ENCODE data around the gene TRIM66. TPM values are rescaled to one million over a fixed set of nuclear protein-coding genes. Genes with fewer than 3 reads are reported as not detected.

TRIM66 gene
- total and polyA plus RNA-seq, 4 donors = 1.6 to 14.3 (median 2.5) TPM

- TF ChIP-seq ATF3 (IDR thresholded peaks at IDR 0.05) (no peak), FOXA2 (IDR thresholded peaks at IDR 0.05) (no peak), EGR1 (IDR thresholded peaks at IDR 0.05; ENCODE audit: low read depth in 2 of 2) (no peak)
Observed at GRCh38 chr11:8654503-8654902, 28.0 kb downstream of the TRIM66 start (continued).

- H3K36me3 ChIP-seq (ENCODE audit: control insufficient read depth in 4 of 4, insufficient read depth in 3 of 4, low read depth in 1 of 4, low read length in 3 of 4) = peaks cover 0 to 28% (median 22%) of the 10 kb centered on the region in 4 donors
- no peak for TF ChIP-seq NR2F2 (IDR thresholded peaks at IDR 0.05)
Observed at GRCh38 chr11:8652140-8652539, 30.3 kb downstream of the TRIM66 start.

GRCh38 chr11:8650401-8650990 is 32.0 kb downstream of the TRIM66 start:
- H3K9me3 ChIP-seq (ENCODE audit: control insufficient read depth in 4 of 4, low read length in 3 of 4) = no peaks in the 10 kb centered on the region
- H3K36me3 ChIP-seq (ENCODE audit: control insufficient read depth in 4 of 4, insufficient read depth in 3 of 4, low read depth in 1 of 4, low read length in 3 of 4) = peaks cover 0 to 40% (median 33%) of the 10 kb centered on the region in 4 donors
- TF ChIP-seq HNF4A (conservative IDR thresholded peaks at IDR 0.05) (no peak), REST (IDR thresholded peaks at IDR 0.05) (no peak), YY1 (IDR thresholded peaks at IDR 0.05) (no peak), SP1 (IDR thresholded peaks at IDR 0.05) (no peak), HNF4G (IDR thresholded peaks at IDR 0.05) (no peak), NR2F2 (IDR thresholded peaks at IDR 0.05) (no peak), EGR1 (IDR thresholded peaks at IDR 0.05; ENCODE audit: low read depth in 2 of 2) (no peak), CTCF (IDR thresholded peaks at IDR 0.05; ENCODE audit: low read depth, low read length, missing input control) (no peak), RXRA (IDR thresholded peaks at IDR 0.05) (no peak), FOXA1 (IDR thresholded peaks at IDR 0.05) (no peak), FOXA2 (IDR thresholded peaks at IDR 0.05) (no peak), GABPA (IDR thresholded peaks at IDR 0.05 in 1 of 2, conservative IDR thresholded peaks at IDR 0.05 in 1 of 2) (no peak), ZBTB33 (IDR thresholded peaks at IDR 0.05) (no peak), RAD21 (IDR thresholded peaks at IDR 0.05) (no peak), ATF3 (IDR thresholded peaks at IDR 0.05) (no peak), JUND (IDR thresholded peaks at IDR 0.05) (no peak), MAX (IDR thresholded peaks at IDR 0.05) (no peak), TAF1 (conservative IDR thresholded peaks at IDR 0.05) (no peak)
- H3K27me3 ChIP-seq (ENCODE audit: control insufficient read depth in 4 of 4, insufficient read depth in 4 of 4, low read length in 3 of 4) = no peaks in the 10 kb centered on the region
- H3K4me1 ChIP-seq (ENCODE audit: control insufficient read depth in 4 of 4, insufficient read depth in 4 of 4, low read length in 3 of 4) = no peaks in the 10 kb centered on the region
- H3K27ac ChIP-seq (ENCODE audit: low read depth in 1 of 2, low read length in 2 of 2) = no peak overlapping the region
- 96% methylated on average over 2 of the region's 2 CpGs for WGBS
- H3K4me3 ChIP-seq (ENCODE audit: low read depth in 1 of 3, low read length in 3 of 3) = no peak overlapping the region
- no peak for DNase-seq (ENCODE audit: low spot score)
- H3K9ac ChIP-seq (ENCODE audit: low read depth in 1 of 2, low read length in 2 of 2) = no peak overlapping the region

More at GRCh38 chr11:8652140-8652539, 30.3 kb downstream of the TRIM66 start:
- Histone ChIP-seq H3K4me1 (ENCODE audit: control insufficient read depth in 4 of 4, insufficient read depth in 4 of 4, low read length in 3 of 4) (no peaks in the 10 kb centered on the region), H3K4me3 (ENCODE audit: low read depth in 1 of 3, low read length in 3 of 3) (no peak overlapping the region), H3K9ac (ENCODE audit: low read depth in 1 of 2, low read length in 2 of 2) (no peak overlapping the region), H3K9me3 (ENCODE audit: control insufficient read depth in 4 of 4, low read length in 3 of 4) (no peaks in the 10 kb centered on the region), H3K27ac (ENCODE audit: low read depth in 1 of 2, low read length in 2 of 2) (no peak overlapping the region), H3K27me3 (ENCODE audit: control insufficient read depth in 4 of 4, insufficient read depth in 4 of 4, low read length in 3 of 4) (no peaks in the 10 kb centered on the region)
- DNase-seq (ENCODE audit: low spot score) = no peak
- 87% methylated on average over 3 of the region's 3 CpGs for WGBS

All from liver (tissue), 9 donors.